HG03064 (cell line): ENCODE measurements around the gene PTPA.
"Not testable (repeated sequence)": the region's sequence is repeated elsewhere in the genome, so short reads cannot be mapped to it uniquely, and the experiment has no call there.

Experiments used
- ATAC-seq: cut with Tn5 transposase; IDR thresholded peaks from one replicate; pipeline ENCODE4 v1.9.1; 2021; ENCODE audit warnings: low read depth; ENCODE audit not compliant: unreplicated experiment

PTPA gene

GRCh38 chr9:129108805-129109536, 2.2 kb upstream of the PTPA start:
- no peak for ATAC-seq

GRCh38 chr9:129109537-129109903, 1.7 kb upstream of the PTPA start:
- ATAC-seq, result no peak

GRCh38 chr9:129109952-129110739, 1.1 kb upstream of the PTPA start:
- no peak for ATAC-seq

- ATAC-seq, result peak; percentile 30
Observed at GRCh38 chr9:129111528-129112151, 425 bp downstream of the PTPA start.

GRCh38 chr9:129112526-129112925, 1.3 kb downstream of the PTPA start:
- ATAC-seq, result not testable (repeated sequence)

GRCh38 chr9:129113645-129114304, 2.6 kb downstream of the PTPA start:
- no peak for ATAC-seq

- no peak for ATAC-seq
Observed at GRCh38 chr9:129118799-129119198, 7.6 kb downstream of the PTPA start.

- ATAC-seq, result no peak
Observed at GRCh38 chr9:129121483-129121882, 10.3 kb downstream of the PTPA start.

- no peak for ATAC-seq
Observed at GRCh38 chr9:129122133-129122532, 10.9 kb downstream of the PTPA start.

GRCh38 chr9:129122976-129123375, 11.8 kb downstream of the PTPA start:
- ATAC-seq, result not testable (repeated sequence)

- no peak for ATAC-seq
Observed at GRCh38 chr9:129124506-129125069, 13.4 kb downstream of the PTPA start.

- ATAC-seq, result no peak
Observed at GRCh38 chr9:129125478-129125877, 14.3 kb downstream of the PTPA start.

- ATAC-seq, result no peak
Observed at GRCh38 chr9:129126749-129127618, 15.8 kb downstream of the PTPA start.

GRCh38 chr9:129128689-129129088, 17.5 kb downstream of the PTPA start:
- ATAC-seq, result no peak

GRCh38 chr9:129130271-129130670, 19.1 kb downstream of the PTPA start:
- ATAC-seq, result not testable (repeated sequence)

- ATAC-seq, result no peak
Observed at GRCh38 chr9:129130791-129131190, 19.6 kb downstream of the PTPA start.

GRCh38 chr9:129131300-129132145, 20.3 kb downstream of the PTPA start:
- no peak for ATAC-seq

GRCh38 chr9:129133082-129133481, 21.9 kb downstream of the PTPA start:
- ATAC-seq, result no peak

- no peak for ATAC-seq
Observed at GRCh38 chr9:129135476-129135875, 24.3 kb downstream of the PTPA start.
